ENCODE data around the gene CCNK. TPM values are rescaled to one million over a fixed set of nuclear protein-coding genes. Genes with fewer than 3 reads are reported as not detected.
A peak's percentile ranks its signal among the peaks of the same experiment; 100 is the strongest.

CCNK gene
- total and polyA plus RNA-seq, 10 donors: 11.8 to 58.3 (median 39.8) TPM

GRCh38 chr14:99471731-99472130 is 9.5 kb upstream of the CCNK start:
- Histone ChIP-seq H3K9me3 (no peaks in the 10 kb centered on the region), H3K27me3 (replicated peaks in 1 of 7) (no peaks in the 10 kb centered on the region), H3K36me3 (no peaks in the 10 kb centered on the region), H3K4me1 (peaks cover 5 to 93% (median 44%) of the 10 kb centered on the region in 6 donors), H3K4me3 (no peak overlapping the region), H3K27ac (no peak overlapping the region)
- DNase-seq: no peak
- intact Hi-C loops (cut with DNase I; ENCODE audit: low total_unique reads): no loop called here
- TF ChIP-seq POLR2AphosphoS5 (IDR thresholded peaks at IDR 0.05) (peak in 1 of 3 donors; percentile 24), CTCF (IDR thresholded peaks at IDR 0.05 in 8 of 11, conservative IDR thresholded peaks at IDR 0.05 in 3 of 11) (no peak), POLR2A (IDR thresholded peaks at IDR 0.05) (no peak)
- 78 to 84% (median 81%) methylated on average over 7 of the region's 7 CpGs for WGBS, 5 donors

- Histone ChIP-seq H3K9me3 (no peaks in the 10 kb centered on the region), H3K4me3 (no peak overlapping the region), H3K27me3 (replicated peaks in 1 of 7) (no peaks in the 10 kb centered on the region), H3K4me1 (peaks cover 5 to 93% (median 45%) of the 10 kb centered on the region in 6 donors), H3K27ac (no peak overlapping the region), H3K36me3 (no peaks in the 10 kb centered on the region)
- intact Hi-C loops (cut with DNase I; ENCODE audit: low total_unique reads): no loop called here
- TF ChIP-seq POLR2AphosphoS5 (IDR thresholded peaks at IDR 0.05) (no peak), CTCF (IDR thresholded peaks at IDR 0.05 in 8 of 11, conservative IDR thresholded peaks at IDR 0.05 in 3 of 11) (no peak), POLR2A (IDR thresholded peaks at IDR 0.05) (no peak)
- DNase-seq: no peak
- 88 to 95% (median 92%) methylated on average over 4 of the region's 4 CpGs for WGBS, 5 donors
These were observed 8.3 kb upstream of the CCNK start for GRCh38 chr14:99472937-99473336.

- Histone ChIP-seq H3K9me3 (no peaks in the 10 kb centered on the region), H3K4me1 (peaks cover 2 to 93% (median 46%) of the 10 kb centered on the region in 6 donors), H3K36me3 (no peaks in the 10 kb centered on the region), H3K27me3 (replicated peaks in 1 of 7) (no peaks in the 10 kb centered on the region), H3K27ac (no peak overlapping the region), H3K4me3 (no peak overlapping the region)
- 84 to 89% (median 88%) methylated on average over 3 of the region's 3 CpGs for WGBS, 5 donors
- no peak for DNase-seq
- intact Hi-C loops (cut with DNase I; ENCODE audit: low total_unique reads): no loop called here
- no peak for TF ChIP-seq POLR2A (IDR thresholded peaks at IDR 0.05)
- TF ChIP-seq POLR2AphosphoS5 (IDR thresholded peaks at IDR 0.05): no peak
- TF ChIP-seq CTCF (IDR thresholded peaks at IDR 0.05 in 8 of 11, conservative IDR thresholded peaks at IDR 0.05 in 3 of 11): no peak
These were observed 7.8 kb upstream of the CCNK start for GRCh38 chr14:99473458-99473857.

- H3K27ac ChIP-seq: no peak overlapping the region
- WGBS, 5 donors: 74 to 90% (median 88%) methylated on average over 9 of the region's 9 CpGs
These were observed 6.0 kb upstream of the CCNK start for GRCh38 chr14:99475179-99475578.

More at GRCh38 chr14:99475179-99475578, 6.0 kb upstream of the CCNK start:
- Histone ChIP-seq H3K36me3 (no peaks in the 10 kb centered on the region), H3K9me3 (no peaks in the 10 kb centered on the region), H3K4me1 (peaks cover 15 to 93% (median 49%) of the 10 kb centered on the region in 6 donors), H3K27me3 (replicated peaks in 1 of 7) (no peaks in the 10 kb centered on the region), H3K4me3 (no peak overlapping the region)
- TF ChIP-seq CTCF (IDR thresholded peaks at IDR 0.05 in 8 of 11, conservative IDR thresholded peaks at IDR 0.05 in 3 of 11) (no peak), POLR2A (IDR thresholded peaks at IDR 0.05) (no peak), POLR2AphosphoS5 (IDR thresholded peaks at IDR 0.05) (no peak)
- intact Hi-C loops (cut with DNase I; ENCODE audit: low total_unique reads): no loop called here
- no peak for DNase-seq

Data from spleen (tissue), 11 donors.